ENCODE results near the gene NEMP2.
"Not testable (repeated sequence)": the region's sequence is repeated elsewhere in the genome, so short reads cannot be mapped to it uniquely, and the experiment has no call there.

Gene NEMP2

DNA sequence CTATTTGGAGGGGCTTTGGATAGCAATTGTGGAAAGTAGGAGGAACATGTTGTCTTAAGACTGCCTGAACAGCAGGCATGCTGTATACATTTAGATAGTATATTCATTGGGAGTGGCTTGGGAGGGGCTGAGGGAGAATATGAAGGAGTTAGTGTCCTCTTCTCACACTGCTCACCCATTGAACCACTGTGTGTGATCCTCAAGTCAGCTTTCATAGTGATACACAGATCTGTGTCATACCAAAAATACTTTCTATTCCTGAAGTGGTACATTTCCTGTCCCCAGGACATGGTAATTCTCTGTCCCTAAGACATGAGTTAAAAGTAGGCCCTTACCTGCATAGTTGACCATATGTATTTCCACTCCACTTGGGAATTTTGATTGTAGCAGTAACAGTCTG, 9.6 kb downstream of the NEMP2 start:
- DNase-seq = no peak

DNA sequence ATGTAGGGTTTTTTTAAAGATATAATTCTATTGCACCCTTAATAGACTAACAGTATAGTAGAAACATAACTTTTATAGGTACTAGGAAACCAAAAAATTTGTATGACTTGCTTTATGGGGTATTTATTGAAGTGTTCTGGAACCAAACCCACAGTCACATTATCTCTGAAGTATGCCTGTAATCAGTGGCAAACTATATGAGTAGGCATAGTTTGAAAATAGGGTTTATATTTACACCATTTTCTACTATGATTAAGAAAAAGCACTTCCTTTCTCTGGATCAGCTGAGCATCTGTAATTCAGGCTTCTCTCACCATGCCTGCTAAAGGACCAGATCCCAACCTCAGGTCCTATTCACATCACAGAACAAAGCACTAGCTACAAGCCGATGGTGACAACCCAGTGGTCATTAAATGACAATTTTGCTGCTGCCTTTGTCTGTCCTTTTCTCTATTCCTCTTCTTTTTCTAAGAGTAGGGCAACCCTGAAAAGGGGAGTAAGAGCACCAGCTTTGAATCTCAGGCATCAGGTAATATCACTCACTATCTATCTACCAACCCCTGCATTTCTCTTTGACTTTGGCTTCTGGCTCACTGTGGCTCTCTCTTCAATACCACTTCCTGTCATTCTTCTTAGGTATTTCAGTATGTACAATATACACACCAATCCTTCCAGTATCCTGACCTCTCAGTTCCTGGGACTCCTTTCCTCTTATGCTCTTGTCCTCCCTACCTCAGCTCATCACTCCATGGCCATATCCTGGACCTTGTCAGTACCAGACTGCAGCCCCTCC, 14.4 kb downstream of the NEMP2 start:
- DNase-seq = no peak

DNA sequence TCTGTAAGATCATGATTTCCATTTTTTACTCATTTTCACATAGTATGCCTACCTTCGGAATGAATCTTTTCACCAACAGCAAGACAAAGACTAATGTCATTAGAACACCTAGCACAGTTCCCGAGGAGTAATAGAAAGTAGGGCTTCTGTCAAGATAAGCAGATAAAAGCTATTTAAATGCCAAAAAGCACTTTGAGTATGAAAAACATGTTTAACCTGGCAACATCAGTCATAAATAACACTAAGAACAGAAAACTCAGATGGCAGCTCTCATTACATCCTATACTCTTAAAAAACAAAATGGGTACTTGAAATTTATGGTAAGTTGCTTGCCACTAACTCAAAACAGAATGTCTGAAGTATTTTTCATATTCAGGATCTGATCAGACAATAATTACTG, 17.1 kb downstream of the NEMP2 start:
- DNase-seq = no peak

DNA sequence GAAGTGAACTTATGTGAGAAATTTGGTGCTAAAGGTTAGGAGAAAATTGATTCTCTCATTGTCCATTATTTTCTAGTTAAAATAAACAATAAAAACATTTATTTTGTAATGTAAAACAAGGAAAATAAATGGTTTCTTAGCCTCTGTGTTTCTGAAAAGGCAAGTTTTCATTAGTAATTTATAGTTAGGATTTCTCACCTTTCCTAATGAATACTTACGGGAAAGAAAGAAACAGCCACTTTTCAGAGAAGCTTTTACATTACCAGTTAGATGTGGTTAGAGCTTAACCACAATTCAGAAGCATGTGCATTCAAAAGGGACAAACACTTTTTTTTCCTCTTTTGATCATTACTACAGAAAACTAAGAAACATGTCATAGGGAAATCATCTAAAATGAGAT, 18.8 kb downstream of the NEMP2 start:
- no peak for DNase-seq

DNA sequence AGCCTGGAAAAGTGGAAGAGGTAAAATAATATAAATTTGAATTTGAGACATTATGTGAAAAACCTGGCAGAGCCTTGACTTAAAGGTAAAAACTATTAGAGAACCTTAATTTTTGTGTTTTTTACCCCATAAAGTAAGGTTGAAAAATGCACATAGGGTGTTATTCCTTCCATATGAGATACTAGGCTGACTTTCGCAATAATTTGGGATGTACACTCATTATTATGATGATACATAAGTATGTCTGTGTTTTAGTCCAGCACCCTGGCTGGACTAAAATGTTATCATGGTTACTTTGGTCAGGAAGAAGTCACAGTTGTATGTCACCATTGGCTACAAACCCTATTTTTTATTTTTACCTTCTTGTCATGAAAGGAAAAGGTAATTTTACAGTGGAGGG, 19.8 kb downstream of the NEMP2 start:
- no peak for DNase-seq

DNA sequence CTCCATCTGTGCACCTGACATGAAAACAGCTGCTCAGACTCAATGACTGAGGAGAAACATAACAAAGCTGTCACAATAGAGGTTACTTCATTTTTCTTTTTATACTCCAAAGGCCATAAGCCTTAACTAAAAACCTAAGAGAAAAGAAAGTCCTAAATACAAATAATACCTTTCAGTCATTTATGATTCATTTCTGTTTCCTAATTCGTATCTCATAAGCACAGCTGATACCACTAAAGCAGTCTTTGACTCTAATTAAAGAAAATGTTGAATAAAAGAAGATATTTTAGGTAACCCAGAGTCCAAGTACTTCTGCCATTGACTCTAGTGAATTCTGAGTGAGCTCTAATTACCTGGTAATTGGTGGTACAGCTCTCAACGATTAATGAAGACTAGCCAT, 20.6 kb downstream of the NEMP2 start:
- no peak for DNase-seq

DNA sequence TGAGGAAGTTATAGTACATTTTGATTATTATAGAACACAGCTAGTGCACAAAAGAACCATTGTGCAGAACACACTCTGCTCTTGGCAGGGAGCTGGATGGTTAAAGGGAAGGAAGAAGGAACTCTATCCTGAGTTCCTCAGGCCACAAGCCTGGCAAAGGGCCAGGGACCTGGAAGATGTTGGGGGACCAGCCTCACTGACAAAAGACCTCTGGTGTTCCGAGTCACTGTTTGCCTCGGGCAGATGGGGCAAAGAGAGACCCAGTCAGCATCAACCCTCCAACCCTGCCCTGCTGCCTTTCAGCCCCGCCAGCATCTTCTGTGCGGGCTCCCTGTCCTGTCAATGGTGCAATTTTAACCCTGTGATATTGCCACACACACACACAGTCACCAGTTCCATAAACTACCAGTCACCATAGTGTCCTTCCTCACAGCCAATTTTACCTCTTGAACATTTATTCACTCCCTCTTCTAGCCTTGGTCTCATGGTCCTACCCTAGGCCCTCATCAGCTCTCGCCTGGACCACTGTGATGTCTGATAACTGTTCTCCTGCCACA, 21.9 kb downstream of the NEMP2 start:
- no peak for DNase-seq

DNA sequence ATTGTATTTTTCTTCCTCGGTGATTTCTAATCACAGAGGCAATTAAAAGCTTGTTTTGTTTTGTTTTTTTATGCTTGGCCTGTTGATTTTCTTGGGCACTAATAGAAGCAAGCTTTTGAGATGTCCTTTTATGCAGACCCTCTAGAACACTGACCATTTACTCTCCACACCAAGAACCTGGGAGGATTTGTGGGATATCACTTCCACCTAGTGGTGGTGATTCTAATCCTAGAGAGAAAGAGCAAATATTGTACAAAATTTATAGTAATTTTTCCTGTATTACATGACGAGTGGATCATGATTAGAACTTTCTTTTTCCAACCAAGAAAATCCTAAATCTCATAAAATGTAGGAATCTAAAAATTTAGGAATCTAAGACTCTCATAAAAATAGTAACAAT, 23.4 kb downstream of the NEMP2 start:
- DNase-seq = peak; percentile 45

DNA sequence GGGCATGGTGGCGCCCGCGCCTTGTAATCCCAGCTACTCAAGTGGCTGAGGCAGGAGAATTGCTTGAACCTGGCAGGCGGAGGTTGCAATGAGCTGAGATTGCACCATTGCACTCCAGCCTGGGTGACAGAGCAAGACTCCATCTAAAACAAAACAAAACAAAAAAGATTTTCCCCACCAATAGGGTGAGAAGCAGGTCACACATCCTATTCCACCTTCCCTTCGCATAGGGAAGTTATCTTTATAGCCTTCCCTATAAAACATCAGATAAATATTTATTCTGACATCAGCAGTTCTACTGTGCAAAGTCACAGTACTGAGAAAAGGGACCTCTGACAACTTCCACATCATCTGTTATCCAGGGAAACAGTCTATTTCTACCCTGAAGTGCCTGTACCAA, 24.6 kb downstream of the NEMP2 start:
- DNase-seq = not testable (repeated sequence)

DNA sequence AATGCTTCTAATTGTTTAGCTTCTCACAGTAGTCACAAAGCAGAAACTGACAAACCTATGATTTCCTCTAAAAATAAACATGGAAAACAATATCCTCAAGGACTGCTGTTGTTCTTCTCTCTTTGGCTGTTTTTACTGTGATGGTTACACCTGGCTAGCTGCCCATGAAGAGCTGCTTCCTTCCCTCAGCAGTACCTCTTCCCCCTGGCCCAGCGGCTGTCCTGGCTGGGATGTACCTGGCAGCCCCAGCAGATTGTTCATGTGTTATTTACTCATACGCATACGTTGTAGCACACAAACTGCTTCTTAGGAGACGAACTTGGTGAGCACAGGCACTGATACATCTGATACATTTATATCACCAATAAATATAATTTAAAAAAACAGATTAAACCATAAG, 27.4 kb downstream of the NEMP2 start:
- DNase-seq = no peak

DNA sequence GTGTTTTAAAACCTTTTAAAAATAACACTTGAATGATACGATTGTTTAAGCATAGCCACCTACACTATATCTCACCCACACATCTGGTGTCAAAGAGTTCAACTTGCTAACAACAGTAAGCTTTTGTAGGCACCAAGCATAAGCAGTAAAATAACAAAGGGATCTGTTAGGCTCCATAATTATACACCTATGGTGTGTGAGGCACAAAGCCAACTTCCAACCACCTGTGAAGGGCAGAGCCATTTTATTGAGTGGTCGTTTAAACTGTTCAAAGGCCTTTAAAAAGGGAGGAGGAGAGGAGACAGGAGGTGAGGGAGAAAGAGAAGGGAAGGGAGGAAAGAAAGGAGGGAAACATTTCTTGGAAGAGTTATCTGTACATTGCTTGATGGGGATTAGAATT, 27.9 kb downstream of the NEMP2 start:
- DNase-seq = no peak

DNA sequence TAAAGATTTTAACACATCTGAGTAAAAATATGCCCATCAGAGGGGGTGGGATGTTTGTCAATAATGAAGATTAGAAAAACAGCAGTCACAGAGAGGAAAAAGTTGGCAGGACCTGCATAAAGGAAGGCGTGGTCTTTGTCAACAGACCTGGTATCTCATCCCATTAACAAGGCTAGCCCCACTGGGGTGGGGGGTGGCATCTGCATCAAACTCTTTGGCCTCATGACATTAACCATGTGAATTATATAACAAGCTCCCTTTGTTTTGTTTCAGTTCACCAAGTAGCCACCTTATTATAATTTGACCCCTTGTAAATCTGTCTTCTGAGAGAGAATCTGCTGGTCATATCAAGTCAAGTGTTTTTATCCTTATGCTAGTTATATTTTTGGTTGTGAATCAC, 28.8 kb downstream of the NEMP2 start:
- DNase-seq = no peak

DNA sequence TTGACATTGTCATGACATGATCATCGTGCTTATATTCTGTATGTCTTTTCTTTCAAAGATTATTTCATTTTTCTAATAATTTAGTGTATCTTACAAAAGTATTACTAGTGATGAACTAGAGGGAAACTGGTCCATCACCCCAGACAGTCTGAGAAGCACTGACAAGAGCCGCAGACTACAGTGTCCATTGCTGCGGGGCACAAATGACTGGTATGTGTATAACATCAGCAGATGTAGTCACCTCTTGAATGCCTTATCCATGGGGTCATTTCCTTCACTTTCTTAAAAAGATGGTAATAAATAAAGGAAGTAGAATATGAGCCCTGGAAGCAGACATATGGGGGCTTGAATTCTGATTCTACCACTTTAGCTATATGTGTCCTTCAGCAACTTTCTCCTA, 29.6 kb downstream of the NEMP2 start:
- DNase-seq = no peak

DNA sequence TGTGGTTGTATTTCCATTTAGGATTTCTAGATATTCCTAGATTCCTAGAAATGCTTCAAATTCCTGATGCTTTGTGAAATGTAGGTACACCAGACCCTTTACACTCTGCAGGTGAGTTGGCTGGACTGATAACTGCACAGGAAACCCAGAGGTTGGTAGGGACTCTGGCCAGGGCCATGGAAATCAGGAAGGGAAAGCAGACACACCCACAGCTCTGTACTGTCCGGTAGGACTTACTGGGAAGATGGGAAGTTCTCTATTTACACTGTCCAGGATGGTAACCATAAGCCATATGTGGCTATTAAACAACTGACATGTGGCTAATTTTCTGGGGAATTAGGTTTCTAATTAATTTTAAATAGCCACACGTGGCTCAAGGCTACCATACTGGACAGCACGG, 31.4 kb downstream of the NEMP2 start:
- DNase-seq = no peak

DNA sequence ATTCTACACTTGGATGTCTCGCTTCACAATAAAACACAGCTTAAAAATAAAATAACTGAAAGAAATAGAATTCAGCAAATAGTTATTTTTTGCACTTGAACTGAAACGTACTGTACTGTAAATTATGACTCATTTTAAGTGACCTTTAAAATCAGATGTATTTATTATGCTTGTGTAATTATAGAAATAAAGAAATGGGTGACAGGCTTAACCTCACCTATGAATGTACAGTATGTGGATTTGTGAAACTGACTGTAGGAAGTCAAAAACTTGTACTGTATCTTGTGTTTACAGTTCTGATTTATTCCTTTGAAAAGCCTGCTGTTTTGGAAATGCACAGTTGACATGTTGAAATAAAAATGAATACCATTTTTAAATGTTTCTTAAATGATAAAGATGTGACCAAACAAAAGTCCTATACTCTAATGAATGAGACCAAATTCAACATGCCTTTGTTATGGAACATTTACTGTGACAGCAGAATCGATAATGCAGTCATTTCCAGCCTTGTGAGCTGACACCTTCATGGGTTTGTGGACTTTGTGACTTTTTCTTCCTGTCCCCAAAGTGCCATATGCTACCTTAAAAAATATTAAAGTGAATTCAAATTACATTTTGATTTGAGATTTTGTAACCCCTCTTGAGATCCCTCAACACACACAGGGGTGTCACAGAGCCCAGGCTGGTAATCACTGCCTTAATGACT, 32.7 kb downstream of the NEMP2 start:
- DNase-seq = no peak

DNA sequence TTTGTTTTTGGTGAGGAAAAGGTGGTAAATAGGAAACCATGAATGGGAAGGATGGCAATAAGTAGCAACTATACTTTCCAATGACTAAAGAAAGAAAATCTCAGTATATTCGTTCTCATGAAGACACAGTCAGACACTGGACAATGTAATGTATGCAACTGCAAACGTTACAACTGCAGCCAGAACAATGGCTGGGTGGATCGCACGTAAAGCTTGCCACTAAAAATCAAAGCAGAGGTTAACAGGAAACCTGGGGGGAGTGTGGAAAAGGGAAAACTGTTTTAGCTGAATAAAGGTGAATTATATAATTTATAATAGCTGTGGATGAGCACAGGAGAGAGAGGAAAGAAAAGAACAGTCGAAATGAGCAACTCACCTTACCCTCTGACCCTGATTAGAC, 33.3 kb downstream of the NEMP2 start:
- DNase-seq = no peak

DNA sequence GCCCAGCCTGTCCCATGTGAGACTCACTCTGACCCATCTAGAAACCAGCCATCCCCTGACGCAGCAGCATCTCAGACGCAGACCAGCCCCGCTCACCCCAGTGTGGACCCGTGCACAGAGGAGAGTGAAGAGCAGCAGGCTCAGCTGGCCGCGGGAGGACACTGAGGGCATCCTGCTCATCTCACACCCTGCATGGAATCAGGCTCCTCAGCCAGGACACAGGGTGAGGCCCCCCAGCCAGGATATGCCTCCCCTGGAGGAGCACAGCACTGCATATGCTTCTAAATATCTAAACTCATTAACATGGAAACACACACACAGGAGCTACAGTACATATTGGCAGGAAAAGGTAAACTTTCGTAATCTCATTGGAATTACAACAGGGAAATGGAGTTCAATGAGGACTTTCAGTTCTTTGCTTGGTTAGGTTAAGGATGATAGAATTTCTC, 34.4 kb downstream of the NEMP2 start:
- DNase-seq = no peak

DNA sequence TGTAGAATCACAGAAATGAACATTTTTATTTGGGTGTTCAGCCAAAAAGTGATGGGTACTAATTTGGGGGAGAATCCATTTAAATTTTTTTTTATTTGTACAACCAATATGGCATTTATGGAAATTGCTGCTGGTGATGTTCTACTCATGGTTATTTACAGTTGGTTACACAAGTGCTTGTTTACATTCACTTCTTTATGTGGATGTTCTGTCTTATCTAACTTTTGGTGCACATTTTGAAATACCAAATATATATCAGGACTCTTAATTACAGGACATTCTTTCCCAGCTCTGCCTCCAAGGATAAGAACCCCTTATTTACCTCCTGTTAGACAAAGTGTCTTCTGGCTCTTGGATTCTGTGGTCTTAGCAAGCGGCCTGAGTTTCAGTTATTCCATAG, 35.2 kb downstream of the NEMP2 start:
- DNase-seq = no peak

DNA sequence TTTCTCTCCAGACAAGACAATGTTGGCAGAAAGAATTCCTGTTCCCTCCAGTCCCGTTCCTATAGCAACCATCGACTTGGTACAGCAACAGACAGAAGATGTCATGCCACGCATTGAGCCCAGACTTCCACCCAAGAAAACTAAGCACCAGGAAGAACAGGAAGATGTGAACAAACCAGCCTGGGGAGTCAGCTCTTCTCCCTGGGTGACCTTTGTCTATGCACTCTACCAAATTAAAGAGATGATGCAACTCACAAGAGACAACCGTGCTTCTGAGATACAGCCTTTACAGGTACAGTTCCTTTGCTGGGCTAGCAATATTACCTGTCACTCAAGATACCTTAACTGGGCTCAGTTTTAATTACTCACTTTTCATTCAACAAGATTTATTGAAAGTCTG, 37.1 kb downstream of the NEMP2 start:
- DNase-seq = peak; percentile 8

DNA sequence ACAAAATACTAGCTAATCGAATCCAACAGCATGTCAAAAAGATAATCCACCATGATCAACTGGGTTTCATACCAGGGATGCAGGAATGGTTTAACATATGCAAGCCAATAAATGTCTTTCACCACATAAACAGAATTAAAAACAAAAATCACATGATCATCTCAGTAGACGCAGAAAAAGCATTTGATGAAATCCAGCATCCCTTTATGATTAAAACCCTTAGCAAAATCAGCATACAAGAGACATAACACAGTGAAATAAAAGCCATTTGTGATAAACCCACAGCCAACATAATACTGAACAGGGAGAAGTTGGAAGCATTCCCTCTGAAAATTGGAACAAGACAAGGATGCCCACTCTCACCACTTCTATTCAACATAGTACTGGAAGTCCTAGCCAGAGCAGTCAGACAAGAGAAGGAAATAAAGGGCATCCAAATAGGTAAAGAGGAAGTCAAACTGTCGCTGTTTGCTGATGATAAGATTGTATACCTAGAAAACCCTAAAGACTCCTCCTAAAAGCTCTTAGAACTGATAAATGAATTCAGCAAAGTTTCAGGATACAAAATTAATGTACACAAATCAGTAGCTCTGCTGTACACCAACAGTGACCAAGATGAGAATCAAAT, 39.8 kb downstream of the NEMP2 start:
- not testable (repeated sequence) for DNase-seq

DNA sequence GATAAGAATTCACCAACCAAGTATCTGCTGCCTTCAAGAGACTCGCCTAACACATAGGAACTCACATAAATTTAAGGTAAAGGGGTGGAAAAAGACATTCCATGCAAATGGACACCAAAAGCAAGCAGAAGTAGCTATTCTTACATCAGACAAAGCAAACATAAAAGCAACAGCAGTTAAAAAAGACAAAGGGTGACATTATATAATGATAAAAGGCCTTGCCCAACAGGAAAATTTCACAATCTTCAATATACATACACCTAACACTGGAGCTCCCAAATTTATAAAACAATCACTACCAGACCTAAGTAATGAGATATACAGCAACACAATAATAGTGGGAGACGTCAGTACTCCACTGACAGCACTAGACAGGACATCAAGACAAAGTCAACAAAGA, 41.4 kb downstream of the NEMP2 start:
- no peak for DNase-seq

DNA sequence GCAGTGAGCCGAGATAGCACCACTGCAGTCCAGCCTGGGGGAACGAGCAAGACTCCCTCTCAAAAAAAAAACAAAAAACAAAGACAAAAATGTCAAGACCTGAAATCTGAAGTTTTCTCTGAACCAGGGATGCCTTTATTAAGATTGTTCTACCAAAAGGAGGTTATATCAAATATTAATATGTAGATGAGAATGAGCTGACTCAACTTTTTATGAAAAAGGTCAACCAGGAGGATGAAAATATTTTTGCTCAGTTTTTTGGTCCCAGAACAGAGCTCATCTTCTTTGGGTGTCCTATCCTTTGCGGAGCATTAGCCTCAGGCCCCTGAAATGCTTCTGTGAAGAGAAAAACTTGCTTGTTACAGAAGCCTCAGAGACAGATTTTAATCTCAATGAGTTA, 44.0 kb downstream of the NEMP2 start:
- no peak for DNase-seq

DNA sequence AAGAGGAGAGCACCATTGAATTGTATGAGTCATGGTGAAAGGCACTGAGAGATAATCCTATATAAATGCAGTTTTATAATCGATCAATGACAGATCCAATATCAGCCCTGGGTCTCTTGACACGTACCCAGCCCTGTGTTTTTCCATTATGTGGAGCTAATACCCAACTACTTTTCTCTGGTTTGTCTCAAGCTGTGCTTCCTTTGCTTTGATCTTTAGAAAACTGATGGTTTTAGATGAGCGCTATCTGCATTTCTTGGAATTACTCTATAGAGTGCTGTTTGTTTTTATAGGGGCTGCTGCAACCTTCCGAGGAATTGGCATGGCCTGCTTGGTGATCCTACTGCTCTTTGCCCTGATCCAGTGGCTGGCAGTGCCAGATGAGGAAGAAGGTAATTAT, 45.0 kb downstream of the NEMP2 start:
- DNase-seq = no peak

Data from fibroblast of skin of right quadriceps (primary cell).